ENCODE measurements around the gene DHX40.
"Not testable (repeated sequence)": the region's sequence is repeated elsewhere in the genome, so short reads cannot be mapped to it uniquely, and the experiment has no call there.

Gene DHX40

GRCh38 chr17:59650642-59651041, 85.2 kb downstream of the DHX40 start:
- H3K36me3 Mint-ChIP-seq: peaks cover 61% of the 10 kb centered on the region
- no peak overlapping the region for H3K27ac Mint-ChIP-seq
- H3K27me3 Mint-ChIP-seq: no peaks in the 10 kb centered on the region
- H3K4me3 Mint-ChIP-seq: no peak overlapping the region
- DNase-seq: no peak
- H3K4me1 Mint-ChIP-seq: peaks cover 20% of the 10 kb centered on the region
- H3K9me3 Mint-ChIP-seq: no peaks in the 10 kb centered on the region
- CTCF ChIA-PET: interaction anchor here (0.7 kb wide), 1 partner anchor 128 kb away, joined by 4 read pairs; no protein-coding TSS in a partner anchor

DNA sequence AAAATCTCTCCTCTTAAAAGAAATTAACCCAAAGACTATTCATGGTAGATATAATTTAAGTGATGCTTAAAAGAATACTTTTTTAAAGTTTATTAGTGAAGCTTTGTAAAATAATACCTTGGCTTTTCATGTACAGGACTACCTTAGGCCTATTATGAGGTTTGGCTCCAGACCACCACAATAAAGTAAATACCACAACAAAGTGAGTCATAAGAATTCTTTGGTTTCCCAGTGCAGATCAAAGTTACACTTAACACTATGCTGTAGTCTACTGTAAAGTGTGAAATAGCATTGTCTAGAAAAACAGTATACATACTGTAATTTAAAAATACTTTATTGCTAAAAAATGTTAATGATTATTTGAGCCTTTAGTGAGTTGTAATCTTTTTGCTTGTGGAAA, 85.9 kb downstream of the DHX40 start:
- H3K9me3 Mint-ChIP-seq: no peaks in the 10 kb centered on the region
- no peak overlapping the region for H3K4me3 Mint-ChIP-seq
- peaks cover 66% of the 10 kb centered on the region for H3K36me3 Mint-ChIP-seq
- CTCF ChIA-PET: interaction anchor here (0.7 kb wide), 1 partner anchor 128 kb away, joined by 4 read pairs; no protein-coding TSS in a partner anchor
- DNase-seq: no peak
- H3K27ac Mint-ChIP-seq: no peak overlapping the region
- no peaks in the 10 kb centered on the region for H3K27me3 Mint-ChIP-seq
- H3K4me1 Mint-ChIP-seq: peaks cover 20% of the 10 kb centered on the region

- Mint-ChIP-seq H3K4me3 (no peak overlapping the region), H3K27me3 (no peaks in the 10 kb centered on the region), H3K9me3 (no peaks in the 10 kb centered on the region), H3K4me1 (peaks cover 20% of the 10 kb centered on the region), H3K27ac (no peak overlapping the region), H3K36me3 (peaks cover 63% of the 10 kb centered on the region)
- no peak for DNase-seq
- CTCF ChIA-PET: interaction anchor here (1.5 kb wide), 1 partner anchor 10 kb away, joined by 3 read pairs; no protein-coding TSS in a partner anchor
Observed at GRCh38 chr17:59652119-59652518, 86.7 kb downstream of the DHX40 start.

DNA sequence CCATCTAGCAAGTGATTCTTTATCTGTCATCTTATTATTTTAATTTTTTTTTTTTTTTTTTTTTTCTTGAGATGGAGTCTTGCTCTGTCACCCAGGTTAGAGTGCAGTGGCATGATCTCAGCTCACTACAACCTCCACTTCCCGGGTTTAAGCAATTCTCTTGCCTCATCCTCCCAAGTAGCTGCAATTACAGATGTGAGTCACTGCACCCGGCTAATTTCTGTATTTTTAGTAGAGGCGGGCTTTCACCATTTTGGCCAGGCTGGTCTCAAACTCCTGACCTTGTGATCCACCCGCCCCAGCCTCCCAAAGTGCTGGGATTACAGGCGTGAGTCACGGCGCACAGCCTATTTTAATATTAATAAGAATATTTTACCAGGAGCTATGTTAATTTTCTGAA, 91.2 kb downstream of the DHX40 start:
- H3K4me3 Mint-ChIP-seq, H3K27me3 Mint-ChIP-seq, CTCF ChIA-PET, DNase-seq, H3K4me1 Mint-ChIP-seq, H3K27ac Mint-ChIP-seq, H3K9me3 Mint-ChIP-seq: not testable (repeated sequence)
- peaks cover 60% of the 10 kb centered on the region for H3K36me3 Mint-ChIP-seq
